Liver (tissue), 3 donors: Measurements from ENCODE around the gene ANTXR1.

Experiments used
- CTCF ChIP-seq: fragments of 150-350 bp; IDR thresholded peaks from 2 replicates; pipeline ENCODE4 v1.5.1; 2017; ENCODE audit warnings: improper control_type of control experiment, low read depth, low read length; ENCODE audit not compliant: missing input control
- EGR1 ChIP-seq, 2 donors: IDR thresholded peaks; 2 replicates each; pipeline ENCODE4 v1.6.1; 2016 to 2018; ENCODE audit warnings: antibody characterized with exemption in 2 of 2, low read depth in 2 of 2
- FOXA1 ChIP-seq: IDR thresholded peaks from 2 replicates; pipeline ENCODE4 v1.6.1; 2016; ENCODE audit warnings: antibody characterized with exemption
- GABPA ChIP-seq, 2 donors: IDR thresholded peaks in 1 of 2; conservative IDR thresholded peaks in 1 of 2; 2 replicates each; pipeline ENCODE4 v1.6.1; 2016; ENCODE audit warnings: antibody characterized with exemption in 2 of 2, mild to moderate bottlenecking in 1 of 2, moderate library complexity in 1 of 2
- JUND ChIP-seq, 2 donors: IDR thresholded peaks; 2 replicates each; pipeline ENCODE4 v1.6.1; 2016; ENCODE audit warnings: antibody characterized with exemption in 2 of 2
- RAD21 ChIP-seq, 2 donors: IDR thresholded peaks; 2 replicates each; pipeline ENCODE4 v1.6.1; 2016; ENCODE audit warnings: antibody characterized with exemption in 2 of 2, mild to moderate bottlenecking in 2 of 2
- REST ChIP-seq: IDR thresholded peaks from 2 replicates; pipeline ENCODE4 v1.6.1; 2016; ENCODE audit warnings: antibody characterized with exemption, mild to moderate bottlenecking
- SP1 ChIP-seq: IDR thresholded peaks from 2 replicates; pipeline ENCODE4 v1.6.1; 2018; ENCODE audit warnings: antibody characterized with exemption, mild to moderate bottlenecking
- TAF1 ChIP-seq: conservative IDR thresholded peaks from 2 replicates; pipeline ENCODE4 v1.6.1; 2016; ENCODE audit warnings: antibody characterized with exemption, mild to moderate bottlenecking
- YY1 ChIP-seq: IDR thresholded peaks from 2 replicates; pipeline ENCODE4 v1.6.1; 2016; ENCODE audit warnings: antibody characterized with exemption, mild to moderate bottlenecking
- ZBTB33 ChIP-seq: IDR thresholded peaks from 2 replicates; pipeline ENCODE4 v1.6.1; 2016; ENCODE audit warnings: antibody characterized with exemption
- TF ChIP-seq, protein P1 (sequence below): IDR thresholded peaks from 2 replicates; pipeline ENCODE4 v1.6.1; 2016; ENCODE audit warnings: antibody characterized with exemption
- donor health status: healthy.
- donor health status: healthy.

DNA sequence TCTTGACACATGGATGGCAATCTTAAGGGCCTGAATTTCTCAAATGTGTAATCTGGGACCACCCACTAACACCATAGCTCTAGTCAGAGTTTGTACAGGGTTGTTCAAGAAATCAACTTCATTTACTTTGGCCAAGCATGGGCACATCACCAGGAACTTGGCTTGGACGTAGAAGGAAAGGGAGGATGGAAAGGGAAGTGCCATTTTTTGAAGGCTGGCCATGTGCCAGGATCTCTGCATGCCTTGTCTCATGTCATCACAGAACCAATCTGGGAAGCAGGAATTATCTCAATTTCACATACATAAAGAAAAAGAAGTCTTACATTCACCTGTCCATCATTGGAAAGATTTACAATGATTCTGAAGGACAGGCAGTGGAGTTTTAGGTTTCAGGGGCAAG, 128.1 kb downstream of the ANTXR1 start:
- TF ChIP-seq CTCF (no peak), EGR1 (IDR thresholded peaks at IDR 0.05; ENCODE audit: low read depth in 2 of 2) (no peak), YY1 (no peak), SP1 (no peak), REST (no peak), ZBTB33 (no peak), GABPA (IDR thresholded peaks at IDR 0.05 in 1 of 2, conservative IDR thresholded peaks at IDR 0.05 in 1 of 2) (no peak), JUND (IDR thresholded peaks at IDR 0.05) (no peak), RAD21 (IDR thresholded peaks at IDR 0.05) (no peak), FOXA1 (no peak), TAF1 (no peak)
- TF ChIP-seq, protein P1, sequence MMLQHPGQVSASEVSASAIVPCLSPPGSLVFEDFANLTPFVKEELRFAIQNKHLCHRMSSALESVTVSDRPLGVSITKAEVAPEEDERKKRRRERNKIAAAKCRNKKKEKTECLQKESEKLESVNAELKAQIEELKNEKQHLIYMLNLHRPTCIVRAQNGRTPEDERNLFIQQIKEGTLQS = no peak
